KG1 (cell line): ENCODE measurements around the gene SSTR4.

ENCODE experiments used
- DNase-seq: peaks from one replicate; lab custom pipeline; 2025; lab: John Stamatoyannopoulos, UW

Gene SSTR4

GRCh38 chr20:23086931-23087411, 51.9 kb downstream of the SSTR4 start:
- peak; percentile 5 for DNase-seq

GRCh38 chr20:23087587-23088251, 52.6 kb downstream of the SSTR4 start:
- no peak for DNase-seq
